ENCODE data around the gene LDLRAD3. TPM values are rescaled to one million over a fixed set of nuclear protein-coding genes. Genes with fewer than 3 reads are reported as not detected.
A peak's percentile ranks its signal among the peaks of the same experiment; 100 is the strongest.

Gene LDLRAD3
- total and polyA plus RNA-seq, 11 donors: 1.1 to 7.7 (median 2.6) TPM

DNA sequence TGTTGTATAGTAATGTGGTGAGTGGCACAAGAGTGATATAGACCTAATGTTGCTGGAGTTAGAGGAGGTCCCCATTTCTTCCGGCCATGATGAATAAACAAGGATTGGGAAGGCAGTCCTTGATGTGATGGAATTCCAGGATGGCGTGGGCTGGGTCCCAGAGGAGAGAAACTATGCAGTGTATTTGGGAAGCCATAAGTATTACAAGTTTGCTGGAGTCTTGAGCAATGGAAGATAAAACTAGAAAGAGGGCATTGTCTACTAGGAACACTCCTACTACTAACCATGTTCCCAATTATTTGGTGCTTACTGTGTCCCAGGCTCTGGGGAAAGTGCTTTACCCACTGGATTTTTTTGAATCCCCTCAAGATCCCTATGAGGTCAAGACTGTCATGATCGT, 20.0 kb downstream of the LDLRAD3 start:
- ATAC-seq (peak in 3 of 4 donors; percentile 77 to 92 (median 89)), DNase-seq (peak in 4 of 5 donors; percentile 31 to 64 (median 40))
- Histone ChIP-seq H3K27ac (peak overlapping the region in 5 of 12 donors; percentile 23 to 77 (median 47)), H3K4me3 (no peak overlapping the region), H3K9me3 (no peaks in the 10 kb centered on the region), H3K4me1 (peaks cover 0 to 43% (median 4%) of the 10 kb centered on the region in 12 donors), H3K36me3 (no peaks in the 10 kb centered on the region), H3K27me3 (no peaks in the 10 kb centered on the region)
- WGBS, 4 donors: 65 to 73% (median 70%) methylated on average over 3 of the region's 3 CpGs
- TF ChIP-seq POLR2A (IDR thresholded peaks at IDR 0.05): no peak
- TF ChIP-seq, protein P1, sequence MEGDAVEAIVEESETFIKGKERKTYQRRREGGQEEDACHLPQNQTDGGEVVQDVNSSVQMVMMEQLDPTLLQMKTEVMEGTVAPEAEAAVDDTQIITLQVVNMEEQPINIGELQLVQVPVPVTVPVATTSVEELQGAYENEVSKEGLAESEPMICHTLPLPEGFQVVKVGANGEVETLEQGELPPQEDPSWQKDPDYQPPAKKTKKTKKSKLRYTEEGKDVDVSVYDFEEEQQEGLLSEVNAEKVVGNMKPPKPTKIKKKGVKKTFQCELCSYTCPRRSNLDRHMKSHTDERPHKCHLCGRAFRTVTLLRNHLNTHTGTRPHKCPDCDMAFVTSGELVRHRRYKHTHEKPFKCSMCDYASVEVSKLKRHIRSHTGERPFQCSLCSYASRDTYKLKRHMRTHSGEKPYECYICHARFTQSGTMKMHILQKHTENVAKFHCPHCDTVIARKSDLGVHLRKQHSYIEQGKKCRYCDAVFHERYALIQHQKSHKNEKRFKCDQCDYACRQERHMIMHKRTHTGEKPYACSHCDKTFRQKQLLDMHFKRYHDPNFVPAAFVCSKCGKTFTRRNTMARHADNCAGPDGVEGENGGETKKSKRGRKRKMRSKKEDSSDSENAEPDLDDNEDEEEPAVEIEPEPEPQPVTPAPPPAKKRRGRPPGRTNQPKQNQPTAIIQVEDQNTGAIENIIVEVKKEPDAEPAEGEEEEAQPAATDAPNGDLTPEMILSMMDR (IDR thresholded peaks at IDR 0.05): no peak
- intact Hi-C loops (cut with DNase I): no loop called here

DNA sequence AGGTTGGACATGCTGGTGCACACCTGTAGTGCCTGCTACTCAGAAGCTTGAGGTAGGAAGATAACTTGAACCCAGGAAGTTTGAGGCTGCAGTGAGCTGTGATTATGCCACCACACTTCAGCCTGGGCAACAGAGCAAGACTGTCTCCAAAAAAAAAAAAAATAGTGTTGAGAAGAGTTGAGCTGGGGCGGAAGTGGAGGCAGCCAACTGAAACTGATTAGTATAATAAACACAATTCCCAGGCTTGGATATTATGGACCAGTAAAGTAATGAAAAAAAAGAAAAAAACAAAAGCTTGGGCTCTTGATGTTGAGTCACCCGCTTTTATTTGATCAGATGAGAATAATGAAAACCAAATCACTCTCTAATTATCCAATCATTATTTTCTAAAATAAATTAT, 21.0 kb downstream of the LDLRAD3 start:
- 74 to 88% (median 76%) methylated on average over 2 of the region's 2 CpGs for WGBS, 4 donors
- no peaks in the 10 kb centered on the region for H3K36me3 ChIP-seq
- H3K9me3 ChIP-seq: no peaks in the 10 kb centered on the region
- peaks cover 0 to 49% (median 4%) of the 10 kb centered on the region in 12 donors for H3K4me1 ChIP-seq
- TF ChIP-seq, protein P1 (IDR thresholded peaks at IDR 0.05): no peak
- TF ChIP-seq POLR2A (IDR thresholded peaks at IDR 0.05): no peak
- H3K4me3 ChIP-seq: no peak overlapping the region
- intact Hi-C loops (cut with DNase I): no loop called here
- H3K27ac ChIP-seq: peak overlapping the region in 3 of 12 donors; percentile 41 to 77 (median 62)
- ATAC-seq (no peak), DNase-seq (no peak)
- no peaks in the 10 kb centered on the region for H3K27me3 ChIP-seq

DNA sequence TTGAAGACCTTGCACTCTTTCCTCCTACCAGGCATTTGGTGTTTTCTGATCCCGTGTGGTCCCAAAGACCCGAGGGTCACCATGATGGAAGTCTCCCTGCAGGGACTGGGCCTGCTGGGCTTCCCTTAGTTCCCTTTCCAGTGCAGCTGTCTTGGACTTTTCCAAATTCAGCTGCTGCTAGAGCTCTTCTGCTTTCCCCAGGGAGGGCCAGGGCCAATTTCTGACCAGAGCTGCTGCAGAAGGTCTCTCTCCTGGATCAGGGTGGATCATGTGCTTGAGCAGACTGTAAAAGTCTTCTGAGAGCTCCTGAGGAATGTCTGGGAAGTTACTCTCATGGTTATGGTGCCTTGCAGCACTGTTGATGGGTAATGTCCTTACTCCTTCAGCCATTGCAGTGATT, 23.2 kb downstream of the LDLRAD3 start:
- H3K9me3 ChIP-seq: no peaks in the 10 kb centered on the region
- H3K4me1 ChIP-seq: peaks cover 0 to 49% (median 4%) of the 10 kb centered on the region in 12 donors
- TF ChIP-seq POLR2A (IDR thresholded peaks at IDR 0.05): no peak
- TF ChIP-seq, protein P1 (IDR thresholded peaks at IDR 0.05): no peak
- DNase-seq (peak; percentile 42 to 54 (median 51)), ATAC-seq (peak; percentile 14 to 47 (median 27))
- no peaks in the 10 kb centered on the region for H3K27me3 ChIP-seq
- no peak overlapping the region for H3K27ac ChIP-seq
- no peaks in the 10 kb centered on the region for H3K36me3 ChIP-seq
- intact Hi-C loops (cut with DNase I): no loop called here
- WGBS, 4 donors: 53 to 92% (median 74%) methylated on average over 2 of the region's 2 CpGs
- no peak overlapping the region for H3K4me3 ChIP-seq

DNA sequence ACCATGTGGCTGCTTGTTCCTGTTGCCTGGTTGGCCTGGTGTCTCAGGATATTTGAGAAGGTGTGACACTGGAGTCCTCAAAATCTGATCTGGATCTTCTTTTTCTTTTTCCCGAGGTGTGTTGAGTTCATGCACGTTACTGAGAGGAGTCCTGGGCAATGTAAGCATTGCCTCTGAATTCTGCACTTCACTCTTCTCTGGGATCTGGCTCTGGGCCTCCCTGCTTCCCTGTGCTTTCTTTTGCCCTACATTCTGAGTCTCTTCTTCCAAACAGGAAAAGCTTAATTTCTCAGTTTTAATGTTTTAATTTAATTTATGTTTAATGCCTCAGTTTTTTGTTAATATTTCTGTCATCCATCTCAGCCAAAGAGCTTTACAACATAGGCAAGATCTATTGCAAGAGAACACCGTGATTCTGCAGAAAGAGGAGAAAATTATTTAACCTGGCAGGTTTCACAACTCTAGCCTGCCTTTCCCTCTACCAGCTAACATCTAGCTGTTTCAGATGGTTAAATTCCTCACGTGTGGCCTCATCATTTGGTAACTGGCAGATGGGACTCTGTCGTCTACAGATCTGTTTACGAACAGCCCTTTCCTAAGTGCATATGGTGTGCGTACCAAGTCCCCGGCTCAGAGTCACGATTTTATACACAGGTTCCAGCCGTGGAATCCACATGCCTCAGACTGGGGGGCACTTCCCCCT, 24.7 kb downstream of the LDLRAD3 start:
- intact Hi-C loops (cut with DNase I): no loop called here

More for the DNA sequence above, 24.7 kb downstream of the LDLRAD3 start:
- DNase-seq: no peak
- H3K4me1 ChIP-seq: peaks cover 0 to 43% (median 4%) of the 10 kb centered on the region in 12 donors
- no peak overlapping the region for H3K4me3 ChIP-seq
- no peaks in the 10 kb centered on the region for H3K27me3 ChIP-seq
- H3K9me3 ChIP-seq: peaks cover 0 to 4% (median 0%) of the 10 kb centered on the region in 12 donors
- H3K36me3 ChIP-seq: no peaks in the 10 kb centered on the region
- 87 to 88% (median 88%) methylated on average over 10 of the region's 10 CpGs for WGBS, 4 donors
- no peak overlapping the region for H3K27ac ChIP-seq
- no peak for ATAC-seq
- TF ChIP-seq, protein P1 (IDR thresholded peaks at IDR 0.05): no peak
- no peak for TF ChIP-seq POLR2A (IDR thresholded peaks at IDR 0.05)
